Renal cortical epithelial cell (primary cell): ENCODE results near the gene MALL. TPM values are rescaled to one million over a fixed set of nuclear protein-coding genes. Genes with fewer than 3 reads are reported as not detected.
"Not testable (repeated sequence)": the region's sequence is repeated elsewhere in the genome, so short reads cannot be mapped to it uniquely, and the experiment has no call there.

Source experiments
- DNase-seq: peaks from one replicate; pipeline ENCODE4 v3.0.0-alpha.2; 2011; ENCODE audit warnings: low read depth
- total RNA-seq: library from RNA; depleted of rRNA; stranded (reverse); fragments of >200 nt; gene quantifications from 2 replicates; pipeline ENCODE4 v1.2.3, GENCODE V29; 2014

The MALL gene
- total RNA-seq, 1 donor from 2014 or later: 9.7 TPM

- DNase-seq: not testable (repeated sequence)
Observed at GRCh38 chr2:110050222-110050621, 65.4 kb downstream of the MALL start.

- not testable (repeated sequence) for DNase-seq
Observed at GRCh38 chr2:110049769-110050168, 65.9 kb downstream of the MALL start.

DNA sequence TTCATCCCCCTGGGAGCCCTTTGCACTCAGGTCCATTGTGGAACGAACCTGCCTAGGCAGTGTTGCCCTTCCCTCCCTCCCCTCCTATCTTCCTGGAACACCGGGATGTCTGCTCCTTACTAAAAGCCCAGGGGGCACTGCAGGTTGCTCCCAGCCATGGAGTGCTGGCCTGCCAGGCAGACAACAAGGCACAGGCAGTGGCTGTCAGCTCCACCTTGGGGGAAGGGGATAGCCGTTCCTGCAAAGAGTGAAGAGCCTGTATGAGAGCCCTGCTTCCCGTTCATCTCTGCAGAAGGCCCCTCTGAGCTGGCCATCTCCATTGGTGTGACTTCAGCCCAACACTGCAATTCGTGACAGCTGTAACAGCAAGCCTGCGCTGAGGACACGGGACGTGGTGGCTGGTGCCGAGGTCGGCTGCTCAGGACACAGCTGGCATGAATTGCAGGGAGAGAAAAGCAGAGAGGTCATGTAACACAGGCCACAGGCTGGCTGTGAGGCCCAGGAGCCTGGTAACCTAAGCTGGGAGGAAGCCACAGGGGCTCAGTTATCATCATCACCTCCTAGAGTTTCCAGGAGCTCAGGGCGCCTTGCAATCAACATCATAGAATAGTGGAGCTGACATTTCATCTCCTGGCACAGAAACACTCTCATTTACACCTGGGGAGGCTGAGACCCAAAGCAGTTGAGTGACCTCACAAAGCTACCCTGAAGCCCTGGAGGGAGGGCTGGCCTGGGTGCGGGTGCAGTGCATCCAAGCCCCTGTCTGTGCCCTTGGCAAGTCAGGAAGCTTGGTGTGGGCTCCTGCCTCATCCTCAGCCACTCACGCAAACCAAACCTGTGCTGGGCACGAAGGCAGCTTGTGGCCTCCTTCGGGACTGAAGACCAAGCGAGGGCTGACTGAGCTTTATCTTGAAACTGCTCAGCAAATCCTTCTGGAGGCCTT, 67.1 kb downstream of the MALL start:
- DNase-seq: not testable (repeated sequence)

- not testable (repeated sequence) for DNase-seq
Observed at GRCh38 chr2:110047225-110047624, 68.4 kb downstream of the MALL start.

DNA sequence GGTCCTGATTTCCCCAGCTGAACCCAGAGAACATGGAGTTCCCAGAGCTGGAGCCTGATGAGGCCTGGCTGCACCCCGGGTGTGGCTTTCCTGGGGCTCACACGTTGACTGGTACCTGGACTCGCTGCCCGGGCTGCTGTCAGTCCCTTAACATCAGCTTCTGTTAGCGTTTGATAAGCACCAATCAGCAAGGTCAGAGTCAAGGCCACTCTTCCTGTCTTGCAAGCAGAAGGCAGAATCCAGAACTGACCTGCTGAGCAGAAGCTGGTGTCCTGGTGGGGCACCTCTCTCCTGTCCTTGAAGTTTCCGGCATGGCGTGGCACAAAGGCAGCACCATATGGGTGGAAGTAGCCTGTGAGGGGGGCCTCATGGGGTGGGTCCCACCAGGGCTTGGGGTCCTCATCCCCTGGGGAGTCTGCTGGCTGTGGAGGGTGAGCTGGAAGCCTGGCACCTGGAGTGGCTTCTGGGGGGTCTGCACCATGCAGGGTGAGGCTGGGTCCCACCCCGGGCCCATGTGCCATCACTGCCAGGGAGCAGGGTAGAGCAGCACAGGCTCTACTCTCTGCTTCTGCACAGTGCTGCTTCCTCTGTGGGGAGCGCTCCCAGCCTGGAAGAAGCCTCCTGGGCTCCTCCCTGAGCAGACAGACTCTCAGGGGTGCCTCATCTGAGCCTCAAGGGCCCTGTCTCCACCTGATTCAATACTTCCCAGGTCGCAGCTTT, 73.5 kb downstream of the MALL start:
- DNase-seq: not testable (repeated sequence)

- DNase-seq: not testable (repeated sequence)
Observed at GRCh38 chr2:110037336-110037735, 78.3 kb downstream of the MALL start.

DNA sequence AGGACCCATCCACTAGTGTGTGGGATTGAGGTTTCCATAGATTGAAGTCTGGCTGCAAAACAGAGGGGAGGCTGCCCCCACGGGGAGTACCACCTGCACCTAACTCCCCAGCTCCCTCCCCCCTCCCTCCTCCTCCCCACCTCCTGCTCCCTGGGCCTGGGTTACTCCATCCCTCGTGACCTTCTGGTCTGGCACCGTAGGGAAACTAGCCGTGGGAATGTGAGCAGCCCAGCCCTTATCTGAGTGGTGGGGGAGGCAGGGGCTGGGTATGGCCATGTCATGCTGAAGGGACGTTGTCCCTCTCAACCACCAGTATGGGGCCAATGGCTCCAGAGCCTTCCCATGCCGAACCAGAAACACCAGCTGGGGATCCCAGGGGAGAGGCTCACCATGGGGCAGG, 80.2 kb downstream of the MALL start:
- DNase-seq: not testable (repeated sequence)

DNA sequence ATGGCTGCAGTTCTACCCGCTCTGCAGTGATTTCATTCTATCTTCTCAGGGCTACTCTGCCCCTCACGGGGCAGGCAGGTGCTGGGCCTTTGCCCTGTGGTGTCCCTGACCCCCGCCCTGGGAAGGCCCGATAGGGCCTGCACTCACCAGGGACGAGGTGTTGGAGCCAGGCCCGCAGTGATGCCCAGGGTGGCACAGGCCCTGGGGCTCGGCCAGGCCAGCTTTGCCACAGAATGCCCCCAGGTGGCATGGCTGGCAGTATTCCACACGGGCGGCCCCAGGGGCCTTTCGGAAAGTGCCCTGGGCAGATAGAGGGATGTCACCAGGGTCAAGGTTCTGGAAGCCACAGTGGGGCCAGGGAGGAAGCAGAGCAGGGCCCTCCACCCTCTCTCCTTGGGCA, 80.7 kb downstream of the MALL start:
- not testable (repeated sequence) for DNase-seq

Other genes starting within 250 kb of the MALL start
- gene LIMS3, start 217.1 kb downstream of the MALL start, total RNA-seq: 7.5 TPM in 1 of 2 replicates, not detected in the other
- 6.9 and 11.5 TPM in 2 replicates for gene NPHP1, start 89.2 kb upstream of the MALL start, total RNA-seq
- gene MTLN, start 96.7 kb upstream of the MALL start, total RNA-seq: 8.5 and 67.4 TPM in 2 replicates